H1 (cell line): Measurements from ENCODE around the gene S1PR1. TPM values are rescaled to one million over a fixed set of nuclear protein-coding genes. Genes with fewer than 3 reads are reported as not detected.

Experiments
- ATF3 ChIP-seq: IDR thresholded peaks from 2 replicates; pipeline ENCODE4 v1.6.1; 2011; ENCODE audit warnings: low read depth, mild to moderate bottlenecking, low read length; ENCODE audit not compliant: insufficient read depth
- CBX8 ChIP-seq: fragments of 300-800, 300-1000 bp; sonication (generic); IDR thresholded peaks from 2 replicates; pipeline ENCODE4 v1.7.1; 2016; ENCODE audit warnings: low read depth, low read length, borderline replicate concordance
- CEBPB ChIP-seq: IDR thresholded peaks from 2 replicates; pipeline ENCODE4 v1.6.1; 2012; ENCODE audit warnings: low read depth, low read length
- CHD2 ChIP-seq: IDR thresholded peaks from 2 replicates; pipeline ENCODE4 v1.6.1; 2012; ENCODE audit warnings: low read length, improper control_type of control experiment
- CHD7 ChIP-seq: fragments of 300-600 bp; sonication (generic); IDR thresholded peaks from 2 replicates; pipeline ENCODE4 v1.7.1; 2012; ENCODE audit warnings: low read length, moderate library complexity, mild to moderate bottlenecking, inconsistent platforms; ENCODE audit not compliant: insufficient replicate concordance
- CREB1 ChIP-seq: IDR thresholded peaks from 2 replicates; pipeline ENCODE4 v1.6.1; 2012; ENCODE audit warnings: inconsistent platforms
- NANOG ChIP-seq: IDR thresholded peaks from 2 replicates; pipeline ENCODE4 v1.6.1; 2011; ENCODE audit warnings: low read length, low read depth, mild to moderate bottlenecking, inconsistent platforms; ENCODE audit not compliant: insufficient read depth, poor library complexity, severe bottlenecking
- POU5F1 ChIP-seq: IDR thresholded peaks from 2 replicates; pipeline ENCODE4 v1.6.1; 2011; ENCODE audit warnings: low read depth, mild to moderate bottlenecking, low read length, moderate library complexity
- TBP ChIP-seq: IDR thresholded peaks from 2 replicates; pipeline ENCODE4 v1.6.1; 2011; ENCODE audit warnings: low read depth, low read length, improper control_type of control experiment
- TCF12 ChIP-seq: IDR thresholded peaks from 2 replicates; pipeline ENCODE4 v1.6.1; 2011; ENCODE audit warnings: low read depth, mild to moderate bottlenecking, low read length
- YY1 ChIP-seq: IDR thresholded peaks from 2 replicates; pipeline ENCODE4 v1.6.1; 2011; ENCODE audit warnings: low read depth, mild to moderate bottlenecking, low read length
- polyA plus RNA-seq, 7 experiments: library from polyadenylated mRNA; depleted of rRNA in 3 of 7; stranded (reverse) in 5 of 7; unstranded in 2 of 7; fragments of >200 nt in 5 of 7; fragments of 200-250 nt in 2 of 7; gene quantifications; 1 replicate in 5 of 7; 2 replicates in 1 of 7; 4 replicates in 1 of 7; pipeline versions ENCODE4 v1.2.1 to v1.2.3, GENCODE V29; 2011 to 2013; ENCODE audit warnings: missing spikeins in 2 of 7, mixed read lengths in 2 of 7
- total RNA-seq: library from RNA; stranded (reverse); fragmentation: NEBNext Ultra II Directional; extraction: Animal tissue kit (Norgen Biotek cat#: 25700); gene quantifications from 2 replicates; pipeline ENCODE4 v1.2.1, GENCODE V29; 2021

The S1PR1 gene
- total and polyA plus RNA-seq, 2 of the 8 experiments (the other 6 are each of a cell fraction or from before 2014, with no cell fraction given), result 3.5 to 5.5 TPM

GRCh38 chr1:101191049-101191448 is 45.8 kb upstream of the S1PR1 start (continued):
- TF ChIP-seq CHD7, result no peak
- TF ChIP-seq CEBPB, result no peak
- no peak for TF ChIP-seq CREB1
- no peak for TF ChIP-seq YY1
- TF ChIP-seq NANOG, result no peak
- TF ChIP-seq TBP, result no peak
- no peak for TF ChIP-seq ATF3
- TF ChIP-seq POU5F1, result no peak
- TF ChIP-seq TCF12, result no peak
- TF ChIP-seq CHD2, result no peak
- no peak for TF ChIP-seq CBX8
